AG09319 (cell line): Measurements from ENCODE around the gene AP3B1.

Experiments used
- DNase-seq: peaks from one replicate; pipeline ENCODE4 v3.0.0-alpha.2; 2010; ENCODE audit warnings: low read depth; ENCODE audit errors: extremely low read depth
- TF ChIP-seq, protein P1 (sequence below): IDR thresholded peaks from 2 replicates; pipeline ENCODE4 v1.5.1; 2011; ENCODE audit warnings: low read depth, mild to moderate bottlenecking, inconsistent platforms, low read length, moderate library complexity

Gene AP3B1

DNA sequence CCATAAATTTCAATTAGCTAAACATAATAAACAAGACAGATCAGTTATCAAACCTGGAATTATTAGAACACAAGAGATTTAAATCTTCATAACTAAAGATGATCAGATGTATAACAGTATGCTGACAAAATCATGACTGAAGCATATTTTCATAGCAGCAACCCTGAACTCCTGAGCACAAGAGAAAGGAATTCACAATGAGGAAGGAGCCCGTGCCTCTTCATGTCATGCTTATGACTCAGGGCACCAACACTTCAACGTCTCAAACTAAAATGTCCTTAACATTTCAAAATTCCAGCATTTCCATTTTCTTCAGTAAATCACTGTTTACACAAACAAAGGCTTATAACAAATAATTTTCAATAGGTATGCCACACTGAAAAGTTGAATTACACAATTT is 6.7 kb downstream of the AP3B1 start:
- TF ChIP-seq, protein P1, sequence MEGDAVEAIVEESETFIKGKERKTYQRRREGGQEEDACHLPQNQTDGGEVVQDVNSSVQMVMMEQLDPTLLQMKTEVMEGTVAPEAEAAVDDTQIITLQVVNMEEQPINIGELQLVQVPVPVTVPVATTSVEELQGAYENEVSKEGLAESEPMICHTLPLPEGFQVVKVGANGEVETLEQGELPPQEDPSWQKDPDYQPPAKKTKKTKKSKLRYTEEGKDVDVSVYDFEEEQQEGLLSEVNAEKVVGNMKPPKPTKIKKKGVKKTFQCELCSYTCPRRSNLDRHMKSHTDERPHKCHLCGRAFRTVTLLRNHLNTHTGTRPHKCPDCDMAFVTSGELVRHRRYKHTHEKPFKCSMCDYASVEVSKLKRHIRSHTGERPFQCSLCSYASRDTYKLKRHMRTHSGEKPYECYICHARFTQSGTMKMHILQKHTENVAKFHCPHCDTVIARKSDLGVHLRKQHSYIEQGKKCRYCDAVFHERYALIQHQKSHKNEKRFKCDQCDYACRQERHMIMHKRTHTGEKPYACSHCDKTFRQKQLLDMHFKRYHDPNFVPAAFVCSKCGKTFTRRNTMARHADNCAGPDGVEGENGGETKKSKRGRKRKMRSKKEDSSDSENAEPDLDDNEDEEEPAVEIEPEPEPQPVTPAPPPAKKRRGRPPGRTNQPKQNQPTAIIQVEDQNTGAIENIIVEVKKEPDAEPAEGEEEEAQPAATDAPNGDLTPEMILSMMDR, result no peak
- DNase-seq, result peak; percentile 15

DNA sequence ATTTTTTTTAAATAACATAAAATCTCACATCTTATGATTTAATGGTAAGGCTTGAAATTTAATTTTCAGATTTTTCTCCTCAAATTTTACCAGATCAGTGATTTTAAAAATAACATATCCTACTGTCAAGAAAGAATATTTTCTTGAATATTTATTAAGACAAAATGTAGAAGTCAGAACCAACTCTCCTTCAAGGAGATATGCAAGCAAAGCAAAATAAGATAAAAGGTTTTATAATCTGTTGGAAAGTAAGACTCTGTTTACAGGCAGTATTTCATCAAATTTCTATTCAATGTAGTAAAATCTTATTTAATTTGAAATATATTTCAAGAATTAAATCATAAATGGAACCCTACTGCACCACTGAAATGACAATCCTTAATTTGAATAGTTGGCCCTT is 7.3 kb downstream of the AP3B1 start:
- no peak for DNase-seq
- TF ChIP-seq, protein P1, result no peak

DNA sequence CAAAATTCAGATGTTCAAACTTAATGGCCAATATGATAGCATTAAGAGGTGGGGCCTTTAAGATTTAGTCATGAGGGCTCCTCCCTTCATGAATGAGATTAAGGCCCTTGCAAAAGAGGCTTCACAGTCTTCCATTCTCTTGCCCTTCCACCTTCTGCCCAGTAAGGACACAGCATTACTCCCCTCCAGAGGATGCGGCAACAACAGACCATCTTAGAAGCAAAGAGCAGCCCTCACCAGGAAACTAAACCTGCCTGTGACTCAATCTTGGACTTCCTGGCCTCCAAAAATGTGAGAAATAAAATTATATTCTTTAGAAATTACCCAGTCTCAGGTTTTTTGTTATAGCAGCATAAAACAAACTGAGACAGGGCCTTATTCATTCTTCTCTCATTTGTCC is 8.2 kb downstream of the AP3B1 start:
- DNase-seq, result no peak
- TF ChIP-seq, protein P1, result no peak

DNA sequence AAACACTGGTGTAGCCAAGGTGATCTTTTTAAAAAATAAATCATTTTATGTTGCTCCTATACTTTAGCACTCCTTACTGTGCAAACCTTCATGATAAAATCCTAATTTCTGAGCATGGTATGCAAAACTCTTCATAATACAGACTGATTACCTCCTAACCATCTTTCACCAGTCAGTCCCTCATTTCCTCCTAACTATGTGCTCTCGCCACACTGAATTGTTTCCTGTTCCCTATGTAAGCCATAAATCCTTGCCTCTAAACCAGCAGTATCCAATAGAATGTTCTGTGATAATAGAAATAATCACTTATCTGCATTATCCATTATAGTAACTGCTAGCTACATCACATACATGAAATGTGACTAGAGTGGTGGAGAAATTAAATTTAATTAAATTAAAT is 10.7 kb downstream of the AP3B1 start:
- TF ChIP-seq, protein P1, result no peak
- no peak for DNase-seq

DNA sequence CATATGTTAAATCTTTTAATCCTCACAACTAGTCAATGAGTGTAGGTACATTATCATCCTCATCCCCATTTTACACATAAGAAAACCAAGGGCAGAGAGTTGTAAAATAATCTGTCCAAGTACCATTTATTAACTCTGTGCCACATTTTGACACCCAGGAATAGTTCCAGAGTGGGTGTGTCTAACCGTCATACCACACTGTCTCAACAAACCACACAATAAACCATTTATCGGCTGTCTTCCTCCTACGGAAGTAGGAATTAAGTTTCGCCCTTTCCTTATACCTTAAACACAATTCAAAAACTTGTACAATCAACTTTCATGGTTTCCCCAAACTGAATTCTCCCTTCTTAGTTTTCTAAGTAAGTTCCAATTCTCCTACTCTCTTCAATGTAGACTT is 11.4 kb downstream of the AP3B1 start:
- TF ChIP-seq, protein P1, result no peak
- DNase-seq, result no peak

DNA sequence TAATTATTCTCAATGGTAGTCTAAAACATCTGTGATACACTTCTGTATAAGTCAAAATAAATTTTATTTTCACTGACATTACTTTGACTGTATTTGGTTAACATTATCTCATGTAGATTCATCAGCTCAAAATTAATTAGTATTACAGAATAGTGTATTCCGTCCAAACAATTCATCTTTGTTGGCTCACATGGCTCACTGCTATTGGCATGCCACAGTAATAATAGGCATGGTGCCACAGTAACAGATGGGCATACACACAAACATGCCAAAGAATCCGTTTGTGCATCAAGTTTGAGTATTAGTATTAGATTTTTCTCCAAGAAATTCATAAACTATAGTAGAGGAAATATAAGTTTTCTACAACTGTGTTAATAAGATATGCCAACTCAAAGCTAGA is 14.2 kb downstream of the AP3B1 start:
- TF ChIP-seq, protein P1, result no peak
- no peak for DNase-seq

DNA sequence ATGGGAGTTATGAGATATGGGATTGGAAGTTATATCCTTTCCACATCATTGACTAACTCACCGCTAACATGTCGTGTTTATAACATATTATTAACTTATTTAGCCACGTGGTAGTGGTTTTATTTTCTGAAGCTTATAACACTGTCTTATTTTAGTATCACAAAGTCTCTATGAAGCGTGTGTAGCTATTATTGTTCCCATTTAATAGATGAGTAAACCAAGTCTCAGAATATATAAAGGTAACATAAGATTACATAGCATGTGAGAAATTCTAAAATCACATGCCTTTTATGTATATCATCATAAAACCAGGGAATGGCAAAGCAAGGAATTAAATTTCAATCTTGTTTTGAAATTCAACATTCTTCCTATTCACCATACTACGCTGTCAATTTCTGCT is 15.3 kb downstream of the AP3B1 start:
- DNase-seq, result no peak
- TF ChIP-seq, protein P1, result no peak
